Dermis blood vessel endothelial cell (primary cell): ENCODE data around the gene GNG7. TPM values are rescaled to one million over a fixed set of nuclear protein-coding genes. Genes with fewer than 3 reads are reported as not detected.
"Not testable (repeated sequence)": the region's sequence is repeated elsewhere in the genome, so short reads cannot be mapped to it uniquely, and the experiment has no call there.

Experiments
- DNase-seq: peaks from one replicate; pipeline ENCODE4 v3.0.0; 2010
- total RNA-seq: library from RNA; depleted of rRNA; stranded (reverse); fragments of >200 nt; gene quantifications from 2 replicates; pipeline ENCODE4 v1.2.3, GENCODE V29; 2014

The GNG7 gene
- total RNA-seq, 1 donor from 2014 or later, result 1.0 TPM

DNA sequence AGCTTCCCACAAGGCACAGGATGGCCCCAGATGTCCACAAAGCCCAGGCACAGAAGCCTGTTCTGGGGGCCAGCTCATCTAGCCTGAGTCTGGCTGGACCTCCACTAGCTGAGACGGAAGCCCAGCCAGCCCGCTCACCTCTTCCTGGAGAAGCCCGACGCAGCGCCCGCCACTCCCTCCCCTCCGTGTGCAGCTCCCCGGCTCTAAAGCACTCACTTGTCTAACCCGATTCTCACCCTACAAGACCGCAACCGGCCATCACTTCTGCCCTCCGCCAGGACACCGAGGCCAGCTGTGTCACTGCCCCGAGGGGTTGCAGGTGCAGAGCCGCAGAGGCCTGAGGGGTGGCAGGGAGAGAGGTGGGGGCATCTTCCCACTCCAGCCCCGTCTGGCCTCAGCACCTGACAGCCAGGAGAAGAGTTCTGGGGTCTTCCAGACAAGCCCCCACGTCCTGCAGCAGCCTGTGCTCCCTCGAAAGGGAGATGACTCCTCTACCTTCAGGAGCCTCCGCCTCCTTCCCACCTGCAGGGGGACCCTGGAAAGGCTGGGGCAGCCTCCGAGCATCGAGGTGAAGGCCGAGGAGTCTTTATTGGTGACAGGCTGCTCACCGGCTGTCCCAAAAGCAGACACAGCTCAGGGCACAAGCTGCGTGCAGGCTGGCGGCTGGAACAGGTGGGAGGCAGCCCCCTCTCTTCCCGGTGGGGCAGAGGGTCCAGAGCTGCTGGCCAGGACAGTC lies 24.6 kb upstream of the GNG7 start:
- no peak for DNase-seq

DNA sequence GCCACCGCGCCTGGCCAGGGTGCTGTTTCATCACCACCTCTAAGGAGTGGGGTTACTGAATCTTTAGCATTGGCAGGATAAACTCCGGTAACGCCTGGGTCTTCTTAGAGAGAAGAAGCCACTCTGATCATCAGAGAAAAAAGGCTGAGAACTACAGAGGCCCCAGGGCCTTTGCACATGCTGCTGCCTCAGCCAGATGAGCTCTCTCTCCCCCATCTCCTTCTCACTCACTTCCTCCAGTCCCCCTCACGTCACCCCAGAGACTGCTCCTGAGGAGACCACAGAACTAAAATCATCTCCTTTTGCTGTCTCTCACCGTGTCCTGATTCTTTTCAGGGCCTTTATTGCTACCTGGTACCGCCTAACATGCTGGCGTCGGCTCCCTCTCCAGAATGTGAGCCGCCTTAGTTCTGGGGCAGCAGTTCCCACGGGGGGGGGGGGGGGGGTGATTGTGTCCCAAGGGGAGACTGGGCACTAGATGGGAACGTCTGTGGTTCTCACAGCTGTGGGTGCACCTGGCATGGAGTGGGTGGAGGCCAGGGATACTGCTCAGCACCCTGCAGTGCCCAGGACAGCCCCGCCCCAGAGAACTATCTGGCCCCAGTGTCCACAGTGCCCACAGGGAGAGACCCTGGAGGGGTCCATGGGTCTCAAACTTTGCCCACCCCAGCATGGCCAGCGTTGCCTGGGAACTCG lies 23.8 kb upstream of the GNG7 start:
- DNase-seq, result no peak

DNA sequence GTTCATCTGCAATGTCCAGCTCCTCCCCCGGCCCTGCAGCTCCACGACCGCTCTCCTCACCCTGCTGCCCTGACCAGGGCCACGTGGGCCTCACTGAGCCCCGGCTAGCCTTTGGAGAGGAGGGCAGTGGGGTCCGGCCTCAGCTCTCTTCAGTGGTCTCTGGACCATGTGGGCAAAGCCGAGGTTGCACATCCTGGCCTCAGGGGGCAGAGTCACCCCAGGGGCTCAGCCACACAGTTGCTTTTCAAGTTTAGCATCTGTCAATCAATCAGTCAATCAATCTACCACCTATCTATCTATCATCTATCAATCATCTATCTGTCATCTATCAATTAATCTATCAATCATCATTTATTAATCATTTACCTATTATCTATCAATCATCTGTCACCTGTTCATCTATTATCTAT lies 21.7 kb upstream of the GNG7 start:
- DNase-seq, result no peak

DNA sequence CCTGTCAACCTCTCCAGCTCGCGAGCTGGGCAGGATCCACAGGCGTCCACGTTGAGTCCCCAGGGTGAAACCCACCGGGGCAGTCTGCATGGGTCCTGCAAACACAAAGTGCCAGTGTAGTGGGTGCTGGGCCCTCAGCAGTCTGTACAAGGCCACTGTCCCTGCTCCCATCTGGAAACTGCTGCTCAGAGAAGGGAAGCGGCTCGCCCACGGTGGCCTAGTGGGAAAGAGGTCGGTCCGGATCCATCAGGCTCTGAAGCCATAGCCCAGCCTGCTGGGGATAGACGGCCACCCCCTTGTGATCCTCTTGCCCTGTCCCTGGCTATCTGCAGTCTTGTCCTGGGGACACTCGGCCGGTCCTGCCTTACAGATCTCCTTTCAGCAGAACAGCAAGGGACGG lies 21.3 kb upstream of the GNG7 start:
- DNase-seq, result no peak

DNA sequence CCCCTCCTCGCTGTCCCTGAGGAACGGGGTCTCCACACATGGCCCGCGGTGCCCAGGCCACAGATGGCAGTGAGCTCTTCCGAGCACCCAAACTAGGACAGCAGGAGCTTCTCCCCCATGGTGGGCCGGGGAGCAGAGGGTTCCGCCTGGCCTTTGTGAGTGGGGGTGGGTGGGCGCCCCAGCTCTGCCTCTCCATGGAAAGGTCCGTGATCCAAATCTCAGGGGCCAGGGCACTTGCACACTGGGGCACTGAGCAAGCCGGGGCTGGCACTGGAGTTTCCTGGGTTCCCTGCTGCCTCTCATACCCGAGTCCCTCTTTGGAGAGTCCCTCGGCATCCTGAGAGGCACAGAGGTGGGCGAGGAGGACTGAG lies 20.8 kb upstream of the GNG7 start:
- DNase-seq, result no peak

DNA sequence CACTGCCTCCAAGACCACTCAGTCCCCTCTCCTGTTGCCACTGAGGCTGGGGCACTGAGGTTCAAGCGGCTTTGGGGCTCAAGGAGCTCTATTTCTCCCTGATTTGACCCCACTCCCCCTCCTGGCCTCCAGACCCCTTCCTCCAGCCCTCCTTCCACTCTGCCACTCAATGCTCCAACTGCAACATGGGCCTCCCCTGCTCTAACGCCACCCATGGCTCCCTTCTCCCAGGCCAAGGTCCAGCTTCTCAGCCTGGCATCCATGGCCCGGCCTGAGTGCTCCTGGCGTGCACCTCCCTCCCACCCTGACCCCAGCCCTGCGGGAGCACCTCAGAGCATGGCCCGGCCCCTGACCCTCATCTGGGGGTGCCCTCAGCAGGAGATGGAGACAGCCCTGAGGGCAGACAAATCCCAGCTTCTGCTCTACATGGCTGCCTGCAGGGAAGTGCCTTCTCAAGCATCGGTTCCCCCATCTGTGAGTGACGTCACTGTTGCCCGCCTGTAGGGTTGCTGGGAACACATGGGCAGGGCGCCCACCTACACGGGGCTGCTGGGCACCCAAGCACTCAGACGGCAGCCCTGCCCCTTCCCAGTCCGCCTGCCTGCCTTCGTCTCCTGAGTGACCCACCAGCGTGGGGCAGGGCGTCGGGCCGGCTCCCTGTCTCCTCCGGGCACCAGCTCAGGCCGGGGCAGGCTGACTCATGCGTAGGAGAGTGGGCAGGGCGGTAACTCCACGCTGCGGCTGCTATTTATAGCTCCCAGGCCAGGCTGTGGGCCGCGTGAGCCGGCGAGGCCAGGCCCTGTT lies 20.2 kb upstream of the GNG7 start:
- DNase-seq, result peak; percentile 62

DNA sequence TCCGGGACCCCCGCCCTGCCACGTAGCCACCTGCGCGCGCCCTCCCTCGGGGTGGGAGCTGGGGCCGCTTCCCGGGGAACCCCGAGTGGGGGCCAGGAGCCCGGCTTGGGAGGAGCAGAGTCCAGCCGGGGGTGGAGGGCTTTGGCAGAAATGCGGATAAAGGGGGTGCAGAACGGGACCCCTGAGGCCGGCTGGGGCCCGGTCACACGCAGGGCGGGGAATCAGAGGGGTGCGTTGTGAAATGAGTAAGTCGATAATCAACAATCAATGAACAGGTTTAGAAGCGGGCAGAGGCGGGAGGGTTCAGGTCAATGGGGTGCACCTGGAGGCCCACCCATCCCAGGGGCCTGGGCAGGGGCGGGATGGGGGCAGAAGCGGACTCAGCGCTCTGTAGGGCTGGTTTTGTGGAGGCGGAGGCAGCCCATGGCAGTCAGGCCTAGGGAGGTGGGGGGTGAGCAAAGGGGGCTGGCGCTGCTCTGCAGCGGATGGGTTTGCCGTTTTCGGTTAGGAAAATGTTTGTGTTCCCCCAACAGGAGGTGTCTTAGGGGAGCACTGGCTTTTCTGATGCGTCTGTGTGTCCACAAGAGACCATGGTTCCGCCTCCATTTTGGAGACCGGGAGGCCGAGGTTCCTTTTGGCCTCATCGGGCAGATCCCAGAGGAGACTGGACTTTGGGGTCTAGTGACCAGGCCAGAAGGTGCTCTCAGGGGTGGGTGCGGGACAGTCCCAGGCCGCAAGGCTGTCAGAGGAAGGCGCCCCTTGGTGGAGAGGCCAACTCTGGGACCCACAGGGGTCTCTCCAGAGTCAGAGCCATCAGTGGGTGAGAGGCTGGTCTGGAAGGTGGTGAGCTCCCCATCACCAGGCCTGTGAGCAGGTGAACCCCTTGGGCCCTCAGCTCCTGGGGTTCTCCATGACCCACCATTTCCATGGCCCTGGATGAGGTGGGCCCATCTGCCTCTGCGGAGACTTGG lies 19.4 kb upstream of the GNG7 start:
- DNase-seq, result no peak

DNA sequence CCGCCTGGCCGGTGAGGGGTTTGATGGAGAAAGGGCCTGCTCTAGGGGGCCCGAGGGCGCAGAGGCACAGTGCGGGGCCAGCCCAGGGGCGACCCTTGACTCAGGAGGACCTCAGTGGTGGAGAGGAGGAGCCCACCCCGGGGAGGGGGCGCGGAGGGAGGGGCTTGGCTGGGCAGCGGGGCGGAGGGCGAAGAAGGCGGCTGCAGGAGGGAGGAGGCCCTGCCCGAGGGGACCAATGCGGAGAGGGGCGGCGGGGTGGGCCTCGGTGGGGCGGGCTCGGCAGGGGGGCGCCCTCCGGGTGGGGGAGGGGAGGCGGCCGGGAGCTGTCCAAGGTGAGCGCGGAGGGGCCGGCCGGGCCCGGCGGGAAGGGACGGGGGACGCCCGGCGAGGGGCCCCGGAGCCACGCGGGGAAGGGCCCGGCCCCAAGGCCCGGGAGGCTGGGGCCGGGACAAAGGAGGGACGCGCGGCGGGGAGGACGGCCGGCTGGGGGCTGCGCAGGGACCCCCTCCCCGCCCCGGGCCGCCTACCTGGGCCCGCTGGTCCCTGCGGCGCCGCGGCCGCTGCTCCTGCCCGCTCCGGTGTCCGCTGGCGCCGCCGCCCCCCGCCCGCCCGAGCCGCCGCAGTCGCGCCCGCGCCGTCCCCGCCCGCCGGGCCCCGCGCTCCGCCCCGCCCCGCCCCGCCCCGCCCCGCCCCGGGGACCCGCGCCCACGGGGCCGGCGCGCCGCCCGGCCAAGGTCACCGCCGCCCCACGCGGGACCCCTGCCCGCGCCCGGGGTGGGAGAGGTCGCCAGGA lies 18.5 kb upstream of the GNG7 start, which contains the start of gene DIRAS1:
TSS of gene DIRAS1 (minus strand) at position 596 of the 793 bp plus-strand sequence. CDS start 3,566 bp downstream, outside the sequence.
- DNase-seq, result no peak

DNA sequence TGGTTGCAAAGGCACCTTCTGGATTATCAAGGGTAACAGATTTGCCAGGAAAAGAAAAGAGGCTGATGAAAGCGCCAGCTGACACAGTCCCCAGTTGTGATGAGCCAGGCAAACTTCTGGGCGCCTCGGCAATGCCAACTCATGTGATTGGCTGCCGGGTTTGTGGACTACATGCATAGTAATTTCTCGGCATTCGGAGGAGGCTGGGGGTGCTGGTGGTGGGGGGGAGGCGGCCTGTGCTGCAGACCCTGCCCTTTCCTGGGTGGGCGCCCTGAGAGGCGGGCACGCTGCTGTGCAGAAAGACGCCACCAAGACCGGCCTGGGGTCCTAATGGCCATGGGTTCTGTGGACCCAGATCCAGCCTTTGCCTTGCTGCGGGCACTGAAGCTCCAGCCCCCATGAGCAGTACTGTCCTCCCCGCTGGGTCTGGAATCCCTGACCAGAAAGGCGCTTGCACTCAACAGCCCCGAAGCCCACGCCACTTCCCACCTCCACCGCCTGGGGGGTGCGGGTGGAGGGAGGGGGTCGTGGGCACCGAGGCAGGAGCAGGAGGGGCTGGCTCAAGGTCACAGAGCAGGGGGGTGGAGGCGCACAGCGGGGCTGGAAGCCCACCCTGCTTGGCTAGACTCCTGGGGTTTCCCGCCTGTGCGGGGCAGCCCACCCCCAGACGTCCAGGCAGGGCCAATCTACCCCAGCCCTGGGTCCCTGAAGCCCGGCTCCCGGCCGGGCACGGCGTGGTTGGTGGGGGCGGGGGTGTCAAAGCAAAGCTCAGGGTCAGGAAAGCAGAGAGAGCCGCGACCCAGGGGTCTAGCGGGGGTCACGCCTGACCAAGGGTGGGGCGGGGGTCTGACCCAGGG lies 17.7 kb upstream of the GNG7 start:
- no peak for DNase-seq

DNA sequence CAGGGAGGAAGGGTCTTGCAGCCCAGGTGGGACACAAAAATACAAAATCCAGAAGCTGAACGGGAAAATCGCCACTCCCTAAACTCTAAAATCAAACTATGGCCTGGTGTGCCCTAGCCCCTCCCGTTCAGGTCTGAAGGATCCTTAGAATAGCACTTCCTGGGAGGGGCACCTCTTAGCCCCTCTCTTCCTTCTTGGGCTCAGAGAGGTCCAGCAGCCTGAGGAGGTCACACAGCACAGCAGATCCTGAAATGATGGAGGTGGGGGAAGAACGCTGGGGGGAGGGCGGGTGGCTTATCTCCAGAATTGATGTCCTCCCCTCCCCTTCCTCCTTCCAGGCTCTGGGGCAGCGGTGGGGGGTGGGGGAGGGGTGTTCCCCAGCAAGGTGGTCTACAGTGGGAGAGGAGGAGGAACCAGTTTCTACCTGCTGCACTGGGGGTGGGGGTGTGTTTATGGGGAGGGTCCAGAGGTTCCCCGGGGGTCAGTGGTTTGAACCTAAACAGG lies 16.8 kb upstream of the GNG7 start:
- no peak for DNase-seq

DNA sequence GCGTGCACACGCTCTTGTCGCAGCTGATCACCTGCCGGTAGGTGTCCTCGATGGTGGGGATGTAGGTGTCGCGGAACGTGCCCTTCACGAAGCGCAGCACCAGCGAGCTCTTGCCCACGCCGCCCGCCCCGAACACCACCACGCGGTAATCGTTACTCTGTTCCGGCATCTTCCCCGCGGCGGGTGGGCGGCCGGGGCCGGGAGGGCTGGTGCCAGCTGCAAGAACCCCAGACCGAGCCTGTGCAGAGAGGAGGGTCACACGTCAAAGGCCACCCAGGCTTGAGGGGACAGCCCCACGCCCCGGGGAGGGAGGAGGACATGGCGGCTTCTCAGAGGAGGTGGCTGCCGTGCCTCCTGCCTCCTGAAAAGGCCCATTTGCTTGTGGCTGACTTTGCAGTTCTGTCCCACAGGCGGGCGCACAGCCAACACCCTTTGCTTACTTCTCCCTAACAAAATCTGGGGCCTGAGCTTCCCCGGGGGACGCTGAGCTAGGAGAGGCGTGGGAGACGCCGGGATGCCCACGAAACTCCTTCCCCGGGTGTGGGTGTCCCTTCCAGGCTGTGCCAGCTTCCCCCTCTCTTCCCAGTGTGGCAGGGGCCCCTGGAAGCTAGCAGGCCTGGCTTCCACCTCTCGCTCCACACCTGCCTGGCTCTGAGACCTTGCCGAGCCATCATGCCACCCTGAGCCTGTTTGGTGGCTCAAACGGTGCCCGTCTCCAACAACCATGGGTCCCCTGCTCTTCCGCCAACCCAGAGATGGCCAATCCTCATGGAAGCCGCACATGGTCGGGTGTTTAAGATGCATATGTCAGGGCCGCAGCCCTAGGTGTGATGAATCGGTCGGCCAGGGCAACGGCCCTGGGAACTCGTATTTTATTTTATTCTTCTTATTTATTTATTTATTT lies 15.4 kb upstream of the GNG7 start:
- DNase-seq, result no peak

DNA sequence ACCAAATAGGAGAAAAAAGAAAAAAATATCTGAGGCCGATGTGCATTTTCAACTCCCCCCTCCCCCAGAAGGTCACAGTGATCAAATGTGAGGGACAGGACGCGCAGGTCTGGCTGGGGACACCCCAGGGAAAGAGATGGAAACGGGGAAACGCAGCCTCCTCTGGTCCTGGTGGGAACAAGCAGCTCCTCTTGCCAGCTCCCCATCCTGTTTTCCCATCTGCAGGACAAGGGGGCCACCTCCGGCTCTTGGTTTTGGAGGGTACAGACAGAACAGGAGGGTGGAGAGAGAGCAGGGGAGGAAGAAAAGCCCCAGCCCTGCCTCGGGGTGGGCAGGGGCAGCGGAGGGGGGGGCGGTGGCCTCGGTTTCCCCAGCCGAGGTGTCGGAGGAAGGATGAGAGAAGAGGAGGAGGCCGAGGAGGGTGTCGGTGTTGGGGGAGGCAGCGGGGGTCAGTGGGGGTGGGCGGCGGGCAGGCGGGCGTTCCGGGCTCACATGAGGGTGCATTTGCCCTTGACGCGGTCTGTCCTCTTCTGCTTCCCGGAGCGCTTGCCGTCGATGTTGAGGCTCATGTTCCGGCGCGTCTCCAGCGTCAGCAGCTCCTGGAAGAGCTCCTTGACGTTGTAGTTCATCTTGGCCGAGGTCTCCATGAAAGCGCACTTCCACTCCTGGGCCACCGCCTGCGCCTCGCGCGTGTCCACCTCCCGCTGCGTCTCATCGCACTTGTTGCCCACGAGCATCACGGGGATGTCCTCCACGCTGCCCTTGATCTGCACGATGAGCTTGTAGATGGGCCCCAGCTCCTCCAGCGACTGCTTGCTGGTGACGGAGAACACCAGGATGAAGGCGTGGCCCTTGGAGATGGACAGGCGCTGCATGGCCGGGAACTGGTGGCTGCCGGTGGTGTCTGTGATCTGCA lies 14.5 kb upstream of the GNG7 start:
- no peak for DNase-seq

DNA sequence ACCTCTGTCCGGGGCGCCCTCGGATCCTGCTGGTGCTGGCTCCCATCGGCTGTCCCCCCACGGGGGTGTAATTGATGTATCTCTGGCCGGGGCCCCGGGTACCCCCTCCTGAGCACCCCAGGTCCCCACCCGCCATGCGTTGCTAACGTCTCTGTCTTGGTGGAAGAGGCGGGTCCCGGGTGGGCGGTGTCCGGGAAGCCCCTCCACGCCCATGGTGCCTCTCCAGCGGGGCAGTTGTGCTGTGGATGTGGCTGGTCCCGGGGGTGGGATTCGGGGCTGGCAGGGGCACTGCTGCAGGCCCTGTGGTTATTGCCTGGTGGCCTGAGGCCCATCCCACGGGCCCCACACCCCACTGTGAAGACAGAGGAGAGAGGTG lies 13.8 kb upstream of the GNG7 start:
- DNase-seq, result no peak

DNA sequence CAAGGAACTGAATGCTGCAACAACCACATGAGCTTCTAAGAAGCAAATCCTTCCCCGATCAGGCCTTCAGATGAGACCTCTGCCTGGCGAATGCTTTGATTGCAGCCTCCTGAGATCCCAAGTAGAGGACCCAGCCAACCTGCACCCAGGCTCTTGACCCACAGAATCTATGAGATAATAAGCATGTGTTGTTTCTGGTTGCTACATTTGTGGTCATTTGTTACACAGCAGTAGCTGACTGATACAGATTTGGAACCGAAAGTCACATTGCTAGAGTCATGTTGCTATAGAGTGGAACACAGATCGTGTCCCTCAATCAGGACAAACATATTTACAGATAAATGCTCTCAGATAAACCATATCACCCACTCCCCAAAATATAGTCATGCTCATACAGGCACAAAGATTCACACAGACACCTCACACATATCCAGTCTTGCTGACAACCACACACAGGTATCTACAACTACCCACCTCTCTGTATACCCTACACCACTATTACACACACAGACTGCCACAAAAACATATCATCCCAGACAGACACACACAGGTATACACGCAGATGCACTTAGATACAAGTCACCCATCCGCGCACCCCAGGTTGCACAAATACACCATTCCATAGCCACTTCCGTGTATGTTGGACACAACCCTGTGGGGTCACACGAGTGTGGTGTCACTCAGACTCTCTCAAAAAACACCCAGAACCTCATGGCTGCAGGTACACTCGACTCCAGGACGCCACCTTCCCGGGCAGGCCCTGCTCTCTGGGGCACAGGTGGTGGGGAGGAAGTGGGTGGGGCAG lies 13.2 kb upstream of the GNG7 start:
- no peak for DNase-seq

DNA sequence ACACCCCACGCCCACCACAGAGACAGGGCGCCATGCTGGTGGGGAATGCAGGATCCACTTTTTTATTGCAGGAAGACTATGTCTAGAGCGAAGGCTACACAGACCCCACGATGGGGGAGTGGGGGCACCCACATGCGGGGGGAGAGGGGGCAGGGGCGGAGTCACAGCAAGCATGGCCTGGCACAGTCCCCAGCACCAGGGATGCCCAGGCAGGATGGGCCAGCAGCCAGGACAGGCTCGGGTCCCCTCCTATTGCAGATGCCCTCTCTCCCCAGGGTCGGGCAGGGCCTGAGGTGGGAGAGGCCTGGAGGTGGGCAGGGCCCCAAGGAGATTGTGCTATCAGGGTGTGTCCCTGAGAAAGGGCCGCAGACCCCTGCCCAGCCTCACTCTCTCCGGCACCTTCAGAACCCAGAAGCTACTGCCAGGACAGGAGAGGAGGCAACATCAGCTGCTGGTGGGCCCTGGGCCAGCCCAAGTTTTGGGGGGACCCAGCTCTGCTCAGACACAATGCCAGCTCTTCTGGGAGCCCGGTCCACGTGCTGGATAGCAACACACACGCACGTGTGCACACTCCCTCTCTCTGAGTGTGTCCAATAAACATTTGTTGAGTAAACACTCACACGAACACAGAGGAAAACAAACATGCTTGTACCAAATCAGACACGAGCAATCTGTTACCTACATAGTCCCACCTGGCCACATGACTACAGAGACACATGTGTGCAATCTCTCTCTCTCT lies 12.2 kb upstream of the GNG7 start:
- DNase-seq, result no peak

DNA sequence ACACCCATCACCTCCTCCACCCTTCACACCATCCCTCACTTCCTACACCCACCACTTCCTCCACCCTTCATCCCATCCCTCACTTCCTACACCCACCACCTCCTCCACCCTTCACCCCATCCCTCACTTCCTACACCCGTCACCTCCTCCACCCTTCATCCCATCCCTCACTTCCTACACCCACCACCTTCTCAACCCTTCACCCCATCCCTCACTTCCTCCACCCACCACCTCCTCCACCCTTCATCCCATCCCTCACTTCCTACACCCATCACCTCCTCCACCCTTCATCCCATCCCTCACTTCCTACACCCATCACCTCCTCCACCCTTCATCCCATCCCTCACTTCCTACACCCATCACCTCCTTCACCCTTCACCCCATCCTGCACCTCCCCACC lies 11.6 kb upstream of the GNG7 start:
- DNase-seq, result not testable (repeated sequence)
